DOHH2 (cell line): ENCODE results near the gene MAP3K5.

Source experiments
- CTCF ChIP-seq: fragments of 200-600 bp; sonication (generic); IDR thresholded peaks from one replicate; pipeline ENCODE4 v1.5.1; 2014; ENCODE audit warnings: antibody characterized with exemption, mild to moderate bottlenecking, low read depth, low read length; ENCODE audit not compliant: poor library complexity, severe bottlenecking
- EZH2phosphoT487 ChIP-seq: fragments of 200-600 bp; sonication (generic); IDR thresholded peaks from 2 replicates; pipeline ENCODE4 v1.6.1; 2017; ENCODE audit warnings: borderline replicate concordance, mild to moderate bottlenecking, antibody characterized with exemption, low read length, moderate library complexity, mixed read lengths

- TF ChIP-seq CTCF, result no peak
- TF ChIP-seq EZH2phosphoT487, result no peak
Observed at GRCh38 chr6:136510299-136510698, 282.0 kb downstream of the MAP3K5 start.
